Fibroblast of lung (primary cell): Measurements from ENCODE around the gene VGLL3. TPM values are rescaled to one million over a fixed set of nuclear protein-coding genes. Genes with fewer than 3 reads are reported as not detected.

Source experiments
- DNase-seq, 2 donors: peaks; one replicate each; pipeline versions ENCODE4 v3.0.0 to v3.0.0-alpha.2; 2010; ENCODE audit warnings: low read depth in 2 of 2
- H2AFZ ChIP-seq: 2 replicates; pipeline ENCODE4 v1.5.1; 2012; ENCODE audit warnings: low read length, control low read depth, inconsistent platforms
- H3K27ac ChIP-seq: 2 replicates; pipeline ENCODE4 v1.5.1; 2011; ENCODE audit warnings: low read length, control low read depth; ENCODE audit not compliant: insufficient read depth
- H3K27me3 ChIP-seq: 2 replicates; pipeline ENCODE4 v1.5.1; 2011; ENCODE audit warnings: mild to moderate bottlenecking, low read length; ENCODE audit not compliant: control insufficient read depth, insufficient read depth
- H3K36me3 ChIP-seq: 2 replicates; pipeline ENCODE4 v1.5.1; 2011; ENCODE audit warnings: low read length; ENCODE audit not compliant: control insufficient read depth, insufficient read depth
- H3K4me1 ChIP-seq: 2 replicates; pipeline ENCODE4 v1.5.1; 2011; ENCODE audit warnings: low read length; ENCODE audit not compliant: control insufficient read depth, insufficient read depth; ENCODE audit errors: extremely low read depth
- H3K4me2 ChIP-seq: 2 replicates; pipeline ENCODE4 v1.5.1; 2011; ENCODE audit warnings: low read length, control low read depth; ENCODE audit not compliant: insufficient read depth; ENCODE audit errors: extremely low read depth
- H3K4me3 ChIP-seq, 4 experiments: fragments of 200-600 bp in 1 of 4; sonication (generic) in 1 of 4; replicated peaks in 1 of 4; 2 replicates each; pipeline ENCODE4 v1.5.1; 2011 to 2016; ENCODE audit warnings: low read length in 4 of 4, low read depth in 3 of 4, mild to moderate bottlenecking in 3 of 4, control low read depth in 2 of 4, inconsistent platforms in 1 of 4, mixed read lengths in 1 of 4; ENCODE audit not compliant: insufficient read depth in 1 of 4; ENCODE audit errors: control extremely low read depth in 1 of 4
- H3K79me2 ChIP-seq: 2 replicates; pipeline ENCODE4 v1.5.1; 2012; ENCODE audit warnings: mild to moderate bottlenecking, low read length, inconsistent platforms; ENCODE audit not compliant: control insufficient read depth, insufficient read depth
- H3K9ac ChIP-seq: 2 replicates; pipeline ENCODE4 v1.5.1; 2011; ENCODE audit warnings: mild to moderate bottlenecking, low read length, control low read depth; ENCODE audit not compliant: insufficient read depth
- H3K9me3 ChIP-seq: 2 replicates; pipeline ENCODE4 v1.5.1; 2012; ENCODE audit warnings: low read depth, low read length; ENCODE audit not compliant: control insufficient read depth, insufficient read depth
- H4K20me1 ChIP-seq: 2 replicates; pipeline ENCODE4 v1.5.1; 2011; ENCODE audit warnings: low read length; ENCODE audit not compliant: control insufficient read depth, insufficient read depth; ENCODE audit errors: extremely low read depth
- CTCF ChIP-seq, 2 donors: IDR thresholded peaks in 1 of 2; conservative IDR thresholded peaks in 1 of 2; 1 replicate in 1 of 2; 2 replicates in 1 of 2; pipeline ENCODE4 v1.5.1; 2011 to 2012; ENCODE audit warnings: low read length in 2 of 2, control low read depth in 1 of 2, inconsistent platforms in 1 of 2, low read depth in 1 of 2, mild to moderate bottlenecking in 1 of 2
- EZH2 ChIP-seq: IDR thresholded peaks from 2 replicates; pipeline ENCODE4 v1.5.1; 2012; ENCODE audit warnings: low read length, control low read depth, mild to moderate bottlenecking; ENCODE audit errors: missing control alignments
- polyA plus RNA-seq, 2 donors: library from polyadenylated mRNA; depleted of rRNA in 1 of 2; stranded (reverse) in 1 of 2; unstranded in 1 of 2; fragments of >200 nt; gene quantifications; 2 replicates each; pipeline ENCODE4 v1.2.1, GENCODE V29; 2011 to 2012; ENCODE audit warnings: missing spikeins in 1 of 2
- total RNA-seq: library from RNA; depleted of rRNA; stranded (reverse); fragments of >200 nt; gene quantifications from 2 replicates; pipeline ENCODE4 v1.2.1, GENCODE V29; 2014

Gene VGLL3
- total and polyA plus RNA-seq, 2 donors (not counting 1 experiment from before 2014, with no cell fraction given): 53.7 to 222 TPM

GRCh38 chr3:87002346-87002745 is 11.4 kb upstream of the VGLL3 start:
- Histone ChIP-seq H3K4me2 (no peak overlapping the region), H3K9me3 (no peaks in the 10 kb centered on the region), H3K4me1 (no peaks in the 10 kb centered on the region), H3K36me3 (no peaks in the 10 kb centered on the region), H3K27ac (no peak overlapping the region), H3K9ac (no peak overlapping the region), H2AFZ (no peak overlapping the region), H3K79me2 (no peaks in the 10 kb centered on the region), H3K4me3 (no peak overlapping the region), H3K27me3 (no peaks in the 10 kb centered on the region), H4K20me1 (no peaks in the 10 kb centered on the region)
- DNase-seq: no peak
- TF ChIP-seq EZH2: no peak
- TF ChIP-seq CTCF (conservative IDR thresholded peaks at IDR 0.05 in 1 of 2, IDR thresholded peaks at IDR 0.05 in 1 of 2; ENCODE audit: low read depth in 1 of 2, low read length in 2 of 2): no peak

- H2AFZ ChIP-seq: no peak overlapping the region
- no peak for DNase-seq
- TF ChIP-seq EZH2 (no peak), CTCF (conservative IDR thresholded peaks at IDR 0.05 in 1 of 2, IDR thresholded peaks at IDR 0.05 in 1 of 2; ENCODE audit: low read depth in 1 of 2, low read length in 2 of 2) (no peak)
- no peaks in the 10 kb centered on the region for H3K9me3 ChIP-seq
- H3K79me2 ChIP-seq: no peaks in the 10 kb centered on the region
- H3K4me3 ChIP-seq: no peak overlapping the region
- H3K4me2 ChIP-seq: no peak overlapping the region
- no peaks in the 10 kb centered on the region for H3K36me3 ChIP-seq
- no peak overlapping the region for H3K9ac ChIP-seq
- peaks cover 4% of the 10 kb centered on the region for H3K4me1 ChIP-seq
- no peaks in the 10 kb centered on the region for H3K27me3 ChIP-seq
- no peak overlapping the region for H3K27ac ChIP-seq
- H4K20me1 ChIP-seq: no peaks in the 10 kb centered on the region
Measured at GRCh38 chr3:87001473-87002098, 10.6 kb upstream of the VGLL3 start.

- Histone ChIP-seq H3K4me1 (peaks cover 10% of the 10 kb centered on the region), H3K27me3 (no peaks in the 10 kb centered on the region), H2AFZ (no peak overlapping the region), H3K9ac (no peak overlapping the region), H3K79me2 (no peaks in the 10 kb centered on the region), H3K27ac (no peak overlapping the region), H4K20me1 (no peaks in the 10 kb centered on the region), H3K9me3 (no peaks in the 10 kb centered on the region), H3K4me2 (no peak overlapping the region), H3K4me3 (no peak overlapping the region), H3K36me3 (no peaks in the 10 kb centered on the region)
- TF ChIP-seq EZH2 (no peak), CTCF (conservative IDR thresholded peaks at IDR 0.05 in 1 of 2, IDR thresholded peaks at IDR 0.05 in 1 of 2; ENCODE audit: low read depth in 1 of 2, low read length in 2 of 2) (no peak)
- DNase-seq: no peak
Measured at GRCh38 chr3:87000940-87001339, 10.0 kb upstream of the VGLL3 start.
